ENCODE results near the gene RABAC1.

Gene RABAC1

GRCh38 chr19:41910240-41910991, 48.7 kb downstream of the RABAC1 start:
- TF ChIP-seq TAF1 (IDR thresholded peaks at IDR 0.05; ENCODE audit: borderline replicate concordance, insufficient read depth, low read length) (no peak), POLR2AphosphoS5 (IDR thresholded peaks at IDR 0.05; ENCODE audit: low read depth, low read length) (no peak)

- TF ChIP-seq FOXP2 (optimal IDR thresholded peaks at IDR 0.05; ENCODE audit: borderline replicate concordance, extremely low read depth, extremely low read length, insufficient read depth): no peak
- no peak for TF ChIP-seq SIN3A (IDR thresholded peaks at IDR 0.05; ENCODE audit: borderline replicate concordance, insufficient read depth, low read length)
- TF ChIP-seq POLR2AphosphoS5 (IDR thresholded peaks at IDR 0.05; ENCODE audit: low read depth, low read length): no peak
- TF ChIP-seq REST (IDR thresholded peaks at IDR 0.05; ENCODE audit: insufficient read depth in 1 of 2, low read depth in 2 of 2, low read length in 2 of 2): no peak
- no peak for TF ChIP-seq TAF1 (IDR thresholded peaks at IDR 0.05; ENCODE audit: borderline replicate concordance, insufficient read depth, low read length)
Observed at GRCh38 chr19:41909706-41910105, 49.4 kb downstream of the RABAC1 start.

GRCh38 chr19:41908724-41909464, 50.2 kb downstream of the RABAC1 start:
- TF ChIP-seq TAF1 (IDR thresholded peaks at IDR 0.05; ENCODE audit: borderline replicate concordance, insufficient read depth, low read length) (no peak), SIN3A (IDR thresholded peaks at IDR 0.05; ENCODE audit: borderline replicate concordance, insufficient read depth, low read length) (no peak), POLR2AphosphoS5 (IDR thresholded peaks at IDR 0.05; ENCODE audit: low read depth, low read length) (no peak), FOXP2 (optimal IDR thresholded peaks at IDR 0.05; ENCODE audit: borderline replicate concordance, extremely low read depth, extremely low read length, insufficient read depth) (no peak), REST (IDR thresholded peaks at IDR 0.05; ENCODE audit: insufficient read depth in 1 of 2, low read depth in 2 of 2, low read length in 2 of 2) (no peak)

- TF ChIP-seq REST (IDR thresholded peaks at IDR 0.05; ENCODE audit: insufficient read depth in 1 of 2, low read depth in 2 of 2, low read length in 2 of 2) (no peak), TAF1 (IDR thresholded peaks at IDR 0.05; ENCODE audit: borderline replicate concordance, insufficient read depth, low read length) (no peak), POLR2AphosphoS5 (IDR thresholded peaks at IDR 0.05; ENCODE audit: low read depth, low read length) (no peak), FOXP2 (optimal IDR thresholded peaks at IDR 0.05; ENCODE audit: borderline replicate concordance, extremely low read depth, extremely low read length, insufficient read depth) (no peak), SIN3A (IDR thresholded peaks at IDR 0.05; ENCODE audit: borderline replicate concordance, insufficient read depth, low read length) (no peak)
Observed at GRCh38 chr19:41907994-41908615, 51.0 kb downstream of the RABAC1 start.

- TF ChIP-seq REST (IDR thresholded peaks at IDR 0.05; ENCODE audit: insufficient read depth in 1 of 2, low read depth in 2 of 2, low read length in 2 of 2): no peak
- TF ChIP-seq POLR2AphosphoS5 (IDR thresholded peaks at IDR 0.05; ENCODE audit: low read depth, low read length): no peak; the same call in 1 of the 2 replicates
- TF ChIP-seq SIN3A (IDR thresholded peaks at IDR 0.05; ENCODE audit: borderline replicate concordance, insufficient read depth, low read length): no peak
- TF ChIP-seq FOXP2 (optimal IDR thresholded peaks at IDR 0.05; ENCODE audit: borderline replicate concordance, extremely low read depth, extremely low read length, insufficient read depth): no peak
- no peak for TF ChIP-seq TAF1 (IDR thresholded peaks at IDR 0.05; ENCODE audit: borderline replicate concordance, insufficient read depth, low read length)
Observed at GRCh38 chr19:41906916-41907680, 52.0 kb downstream of the RABAC1 start.
